Left hindlimb (tissue), 1 donor: ENCODE measurements around the gene EFHD2.
"Not testable (repeated sequence)": the region's sequence is repeated elsewhere in the genome, so short reads cannot be mapped to it uniquely, and the experiment has no call there.

Source experiments
- DNase-seq: peaks from one replicate; pipeline ENCODE4 v3.0.0-alpha.2; 2018

The EFHD2 gene

DNA sequence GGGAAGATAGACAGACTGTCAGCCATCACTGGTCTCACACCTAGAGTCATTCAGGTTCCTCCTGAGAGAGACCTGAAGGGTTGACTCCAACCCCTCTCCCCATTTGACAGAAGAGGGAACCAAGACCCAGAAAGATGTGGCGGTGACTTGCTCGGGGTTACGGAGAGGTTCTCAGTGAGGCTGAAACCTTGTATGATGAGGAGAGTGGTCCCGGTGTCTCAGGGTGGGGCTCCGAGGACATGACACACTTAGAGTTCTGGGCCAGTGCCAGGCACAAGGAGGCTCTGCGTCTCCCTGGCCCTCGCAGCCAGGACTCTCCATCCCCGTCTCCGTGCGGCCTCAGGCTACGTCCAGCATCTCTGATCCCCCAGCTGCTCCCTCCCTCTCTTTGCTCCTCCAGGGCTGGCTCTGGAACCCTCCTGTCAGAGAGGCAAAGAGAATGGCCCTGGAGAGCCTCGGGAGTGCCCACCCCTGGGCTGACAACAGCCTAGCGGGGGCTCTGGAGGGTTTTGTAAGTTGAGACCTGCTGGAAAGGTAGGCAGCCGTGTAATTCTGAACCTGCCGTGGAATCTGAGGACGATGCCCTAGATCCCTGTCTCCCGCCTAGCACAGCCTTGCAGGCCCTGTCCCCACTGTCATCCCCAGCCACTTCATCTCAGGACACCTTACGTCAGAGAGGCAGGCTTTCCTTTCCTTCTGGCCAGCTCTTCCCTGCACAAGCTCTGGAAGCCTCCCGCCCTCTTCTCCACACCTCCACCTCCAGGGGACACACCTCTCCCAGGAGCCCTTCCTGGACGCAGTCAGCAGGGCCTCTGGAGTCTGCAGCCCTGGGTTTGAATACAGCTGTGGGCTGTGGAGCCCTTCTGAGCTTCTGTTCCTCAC is 4.1 kb downstream of the EFHD2 start:
- no peak for DNase-seq

DNA sequence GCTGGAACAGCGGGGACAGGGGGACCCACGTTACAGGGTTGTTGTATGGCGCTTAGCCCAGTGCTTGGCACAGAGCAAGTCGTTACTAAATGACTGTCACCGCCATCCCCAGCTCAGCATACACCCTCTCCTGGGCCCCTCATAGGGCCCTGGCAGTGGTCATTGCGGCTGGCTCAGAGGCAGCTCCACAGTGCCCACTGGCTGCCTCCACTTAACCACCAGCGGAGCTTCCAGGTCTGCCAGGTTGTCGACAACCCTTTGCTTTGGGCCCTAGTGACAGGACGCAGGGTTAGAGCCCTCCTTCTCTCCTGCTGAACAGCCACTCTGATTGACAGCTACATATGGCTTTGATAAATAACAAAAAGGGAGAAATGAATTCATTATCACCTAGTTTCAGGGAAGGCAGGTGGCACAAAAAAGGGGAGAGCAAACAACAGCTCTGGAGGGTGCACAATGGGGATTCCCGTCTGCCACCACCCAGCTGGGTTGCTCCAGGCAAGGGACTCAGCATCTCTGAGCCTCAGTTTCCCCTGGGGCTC is 4.8 kb downstream of the EFHD2 start:
- no peak for DNase-seq

DNA sequence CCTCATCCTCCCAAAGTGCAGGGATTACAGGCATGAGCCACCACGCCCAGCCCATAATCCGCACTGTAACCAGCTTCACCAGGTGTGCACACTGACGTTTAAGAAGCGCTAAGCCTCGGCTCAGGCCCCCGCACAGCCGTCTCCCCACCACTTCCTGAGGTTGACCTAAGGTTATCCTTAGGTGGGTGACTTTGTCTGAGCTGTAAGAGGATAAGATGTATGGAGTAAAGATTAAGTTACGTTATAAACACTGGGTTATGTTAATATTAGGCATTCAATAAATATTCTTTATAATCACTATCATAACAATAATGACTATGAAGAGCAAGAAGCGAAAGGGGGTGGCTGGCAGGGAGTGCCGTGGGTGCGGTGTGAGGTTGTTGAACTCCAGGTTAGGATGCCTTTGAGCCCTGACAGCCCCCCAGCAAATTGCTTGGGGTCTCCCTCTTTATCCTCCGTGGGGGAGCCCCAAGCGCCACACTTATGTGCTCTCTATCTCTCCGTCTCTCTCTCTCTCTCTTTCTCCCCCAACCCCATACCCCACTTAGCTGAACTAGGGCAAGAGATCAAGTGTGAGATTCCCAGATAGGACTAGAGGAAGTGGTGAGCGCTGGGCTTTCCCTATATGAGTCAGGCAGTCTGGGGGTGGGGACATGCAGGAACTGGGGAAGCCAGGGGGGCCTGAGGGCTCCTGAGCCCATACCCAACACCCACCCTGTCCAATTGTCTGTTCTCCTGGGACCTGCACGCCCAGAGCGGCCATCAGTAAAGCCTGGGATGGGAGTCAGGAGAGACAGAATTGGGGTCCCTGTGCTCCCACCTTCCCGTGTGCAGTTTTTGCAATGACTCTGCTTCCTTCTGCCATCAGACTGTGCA is 7.6 kb downstream of the EFHD2 start:
- DNase-seq = no peak

DNA sequence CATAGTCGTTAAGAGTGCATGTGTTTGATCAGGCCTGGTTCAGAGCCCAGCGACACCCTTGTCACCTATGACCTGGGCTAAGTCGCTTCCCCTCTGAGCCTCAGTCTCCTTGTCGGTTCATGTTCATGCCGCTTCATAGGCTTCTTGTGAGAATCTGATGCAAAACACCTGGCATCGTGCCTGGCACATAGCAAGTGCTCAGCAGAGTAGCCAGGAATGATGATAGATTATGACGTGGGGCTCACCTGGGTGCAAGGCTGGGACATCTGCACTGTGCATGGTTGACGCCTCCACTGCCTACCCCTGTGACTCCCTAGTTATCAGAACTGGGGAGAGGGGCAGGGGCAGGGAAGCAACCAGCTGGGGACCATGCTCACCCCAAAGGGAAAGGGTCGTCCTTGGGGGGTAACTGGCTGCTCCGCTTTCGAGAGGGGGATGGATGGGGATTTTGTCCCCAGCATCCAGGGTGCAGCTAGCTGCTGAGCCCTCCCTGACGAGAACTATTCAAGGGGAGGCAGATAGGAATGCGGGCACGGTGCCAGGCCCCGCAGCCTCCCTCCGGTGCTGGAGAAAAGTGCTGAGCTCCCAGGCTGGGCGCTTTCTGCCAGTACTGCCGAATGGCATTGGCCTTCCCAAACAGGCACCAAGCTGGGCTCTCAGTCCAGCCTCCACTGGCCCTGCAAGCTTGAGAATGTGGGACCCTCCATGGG is 9.3 kb downstream of the EFHD2 start:
- no peak for DNase-seq

DNA sequence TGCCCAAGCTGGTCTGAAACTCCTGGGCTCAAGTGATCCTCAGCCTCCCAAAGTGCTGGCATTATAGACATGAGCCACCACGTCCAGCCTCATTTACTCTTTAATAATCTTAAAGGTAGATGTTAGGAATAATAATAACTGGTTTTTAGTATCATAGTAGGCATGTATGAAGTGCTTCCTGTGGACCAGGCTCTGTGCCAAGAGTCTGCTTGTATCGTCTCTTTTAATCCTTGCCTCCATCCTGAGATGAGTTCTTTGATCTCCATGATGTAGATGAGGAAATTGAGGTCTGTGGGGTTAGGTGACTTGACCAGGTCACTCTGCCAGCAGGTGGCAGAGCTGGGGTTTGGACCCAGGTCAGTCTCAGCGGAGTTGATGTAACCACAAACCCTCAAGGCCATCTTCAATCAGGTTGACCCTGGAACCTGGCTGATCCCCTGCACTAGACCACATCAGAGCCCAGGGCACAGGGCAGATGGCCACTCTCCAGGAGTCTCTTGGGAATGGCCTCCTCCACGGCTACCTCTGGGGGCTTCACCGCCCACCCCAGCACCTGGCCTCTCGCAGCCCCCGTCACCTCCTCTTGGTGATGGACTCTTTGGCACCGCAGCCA is 11.3 kb downstream of the EFHD2 start:
- DNase-seq = no peak

DNA sequence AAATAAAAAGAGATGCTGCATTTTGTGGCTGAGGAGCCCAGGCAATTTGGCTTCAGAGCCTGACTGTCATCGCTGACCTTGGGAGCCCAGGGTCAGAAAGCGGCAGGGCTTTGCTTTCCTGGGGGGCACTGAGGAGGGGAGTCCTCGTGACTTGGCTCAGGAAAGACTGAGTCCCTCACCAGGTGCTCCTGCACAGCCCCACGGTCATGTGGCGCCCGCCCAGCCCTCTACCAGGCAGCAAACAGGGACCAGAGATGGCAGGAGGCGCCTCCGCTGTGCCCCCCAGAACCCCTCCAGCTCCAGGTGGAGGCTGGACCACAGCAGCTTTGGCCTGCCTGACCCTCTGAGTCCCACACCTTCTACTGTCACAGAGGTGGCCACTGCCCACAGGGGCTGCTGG is 13.2 kb downstream of the EFHD2 start:
- no peak for DNase-seq

DNA sequence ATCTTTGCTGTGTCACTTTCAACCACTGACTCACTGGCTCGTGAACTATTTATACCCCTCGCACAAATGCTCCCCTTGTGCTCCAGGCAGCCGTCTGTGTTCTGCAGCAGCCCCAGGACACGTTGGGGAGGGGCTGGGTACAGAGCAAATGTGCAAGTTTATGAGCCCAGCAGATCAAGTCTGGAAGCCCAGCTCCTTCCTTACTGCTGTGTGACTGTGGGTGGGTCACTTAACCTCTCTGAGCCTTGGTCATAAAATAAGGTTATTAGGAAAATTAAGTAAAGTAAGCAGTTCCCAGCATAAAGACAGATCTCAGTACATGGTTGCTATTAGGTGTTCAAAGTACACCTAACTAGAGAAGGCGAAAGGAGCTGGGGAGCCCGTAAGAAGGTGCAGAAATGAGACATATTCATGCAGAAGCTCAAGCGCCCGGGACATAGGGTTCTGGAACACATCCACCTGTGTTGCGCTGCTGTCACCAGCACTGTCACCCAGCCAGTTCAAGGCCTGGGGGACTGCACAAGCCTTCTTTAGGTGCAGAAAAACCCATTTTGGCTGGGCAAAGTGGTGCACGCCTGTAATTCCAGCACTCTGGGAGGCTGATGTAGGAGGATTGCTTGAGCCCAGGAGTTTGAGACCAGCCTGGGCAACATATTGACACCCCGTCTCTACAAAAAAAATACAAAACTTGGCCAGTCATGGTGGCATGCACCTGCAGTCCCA is 13.8 kb downstream of the EFHD2 start:
- DNase-seq = no peak

DNA sequence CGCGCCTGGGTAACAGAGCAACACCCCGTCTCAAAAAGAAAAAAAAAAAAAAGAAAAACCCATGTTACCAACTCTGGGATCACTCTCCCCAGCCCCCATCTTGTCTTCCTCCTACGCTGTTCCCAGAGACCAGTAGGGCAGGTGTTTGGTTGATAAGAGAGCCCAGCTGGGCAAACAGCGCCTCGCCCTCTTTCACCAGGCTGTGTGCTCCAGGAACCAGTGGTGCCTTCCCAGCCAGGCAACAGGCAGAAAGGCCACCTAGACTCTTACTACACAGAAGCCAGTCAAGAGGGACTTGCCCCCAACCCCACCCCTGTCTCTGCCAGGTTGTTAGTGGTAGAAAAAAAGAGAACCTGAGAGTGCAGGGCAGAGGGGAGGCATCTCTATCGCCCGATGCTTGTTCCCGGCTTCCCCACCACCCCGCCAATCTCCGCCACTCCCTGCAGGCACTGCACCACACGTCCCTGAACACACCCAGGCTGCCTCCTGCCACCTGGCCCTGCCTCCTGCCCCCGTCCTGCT is 14.5 kb downstream of the EFHD2 start:
- DNase-seq = no peak

DNA sequence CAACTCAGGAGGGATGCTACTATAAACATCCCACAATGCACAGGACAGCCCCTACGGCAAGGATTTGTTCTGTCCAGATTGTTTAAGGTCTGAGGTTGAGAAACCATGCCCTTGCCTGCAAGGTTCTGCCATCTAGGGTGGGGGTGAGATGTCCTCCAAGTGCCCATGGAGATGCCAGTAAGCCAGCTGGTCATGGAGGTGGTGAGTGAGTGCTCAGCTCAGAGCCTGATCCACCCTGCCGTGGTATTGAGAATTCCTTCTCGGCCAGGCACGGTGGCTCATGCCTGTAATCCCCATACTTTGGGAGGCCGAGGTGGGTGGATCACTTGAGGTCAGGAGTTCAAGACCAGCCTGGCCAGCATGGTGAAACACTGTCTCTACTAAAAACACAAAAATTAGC is 15.3 kb downstream of the EFHD2 start:
- no peak for DNase-seq

DNA sequence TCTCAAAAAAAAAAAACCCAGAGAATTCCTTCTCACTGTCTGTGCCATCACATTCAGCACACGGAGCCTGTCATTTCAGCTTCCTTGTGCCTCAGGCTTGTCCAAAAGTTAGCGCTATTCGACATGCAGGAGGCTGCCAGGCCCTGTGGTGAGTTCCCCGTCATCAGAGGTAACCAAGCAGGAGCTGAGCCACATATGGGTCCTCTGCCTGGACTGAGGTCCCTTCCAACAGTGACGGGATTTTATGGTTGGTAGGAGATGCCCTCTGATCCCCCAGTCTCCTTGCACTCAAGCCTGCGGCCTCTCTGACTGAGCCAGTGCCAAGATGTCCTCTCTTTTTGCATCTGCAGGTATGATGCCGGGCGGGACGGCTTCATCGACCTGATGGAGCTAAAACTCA is 15.8 kb downstream of the EFHD2 start:
- DNase-seq = no peak

DNA sequence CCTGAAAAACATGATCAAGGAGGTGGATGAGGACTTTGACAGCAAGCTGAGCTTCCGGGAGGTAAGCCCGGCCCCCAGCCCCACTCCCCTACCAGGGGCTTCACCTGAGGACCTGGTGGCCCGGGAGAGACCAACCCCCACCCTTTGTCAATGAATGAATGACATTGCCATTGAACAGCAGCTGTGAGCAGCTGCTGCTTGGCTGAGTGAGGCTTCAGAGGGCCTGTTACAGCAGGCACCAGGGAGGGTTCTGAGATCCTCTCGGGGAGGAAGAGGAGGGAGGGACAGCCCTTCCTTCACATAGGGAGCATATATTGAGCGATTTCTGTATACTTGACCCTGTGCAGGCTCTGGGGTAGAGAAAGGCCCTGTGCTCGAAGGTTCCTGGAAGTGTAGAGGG is 16.3 kb downstream of the EFHD2 start:
- no peak for DNase-seq

DNA sequence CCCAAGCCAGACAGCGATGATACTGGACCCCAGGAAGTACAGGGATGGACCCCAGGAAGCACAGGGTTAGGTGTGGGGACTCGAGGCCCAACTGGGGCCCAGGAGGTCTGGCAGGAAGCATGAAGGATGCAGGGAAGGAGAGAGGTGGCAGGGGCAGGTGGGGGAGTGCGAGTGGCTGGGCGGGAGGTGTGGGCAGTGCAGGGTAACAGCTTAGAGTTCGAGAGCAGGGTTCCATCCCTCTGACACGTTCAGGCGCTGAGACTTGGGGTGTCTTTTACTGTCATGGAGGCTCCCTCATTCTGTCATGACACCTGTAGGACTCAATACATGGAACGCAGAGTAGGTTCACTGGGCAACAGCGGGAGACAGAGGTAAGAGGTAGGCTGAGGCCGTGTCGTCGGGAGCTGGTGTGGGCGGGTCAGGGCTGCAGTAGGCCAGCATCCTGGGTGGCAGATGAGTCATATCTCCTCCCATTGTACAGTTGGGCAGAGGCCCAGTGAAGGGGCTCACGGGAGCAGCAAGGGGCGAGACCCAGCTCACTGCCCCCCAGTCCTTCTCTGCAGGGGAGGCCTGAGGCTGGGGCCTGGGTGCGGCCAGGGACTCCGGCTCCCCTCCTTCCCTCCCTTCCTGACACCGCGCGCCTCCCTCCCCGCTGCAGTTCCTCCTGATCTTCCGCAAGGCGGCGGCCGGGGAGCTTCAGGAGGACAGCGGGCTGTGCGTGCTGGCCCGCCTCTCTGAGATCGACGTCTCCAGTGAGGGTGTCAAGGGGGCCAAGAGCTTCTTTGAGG is 17.0 kb downstream of the EFHD2 start:
- DNase-seq = peak; percentile 30

DNA sequence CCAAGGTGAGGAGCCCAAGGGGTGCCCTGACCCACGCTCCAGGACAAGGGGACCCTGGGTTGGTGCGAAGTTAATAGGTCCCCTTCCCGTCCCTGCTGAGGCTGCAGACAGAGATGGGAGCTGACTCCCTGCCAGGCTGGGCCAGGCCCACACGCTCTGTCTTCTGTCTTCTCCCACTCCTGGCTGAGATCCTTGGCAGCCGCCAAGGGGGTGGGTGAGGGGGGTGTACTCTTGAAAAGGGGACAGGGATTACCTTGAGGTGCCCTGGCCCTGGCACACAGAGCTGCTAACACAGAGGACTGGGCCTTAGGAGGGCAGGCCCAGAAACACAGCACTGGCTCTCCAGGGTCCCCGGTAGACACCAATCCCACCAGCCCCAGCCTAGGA is 17.6 kb downstream of the EFHD2 start:
- DNase-seq = peak; percentile 18

DNA sequence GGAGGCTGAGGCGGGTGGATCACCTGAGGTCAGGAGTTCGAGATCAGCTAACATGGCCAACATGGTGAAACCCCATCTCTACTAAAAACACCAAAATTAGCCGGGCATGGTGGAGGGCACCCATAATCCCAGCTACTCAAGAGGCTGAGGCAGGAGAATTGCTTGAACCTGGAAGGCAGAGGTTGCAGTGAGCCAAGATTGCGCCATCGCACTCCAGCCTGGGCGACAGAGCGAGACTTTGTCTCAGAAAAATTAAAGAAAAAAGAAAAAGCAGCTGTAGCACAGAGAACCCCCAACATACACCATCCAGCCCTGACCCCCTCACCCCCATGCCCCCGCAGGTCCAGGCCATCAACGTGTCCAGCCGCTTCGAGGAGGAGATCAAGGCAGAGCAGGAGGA is 18.6 kb downstream of the EFHD2 start:
- not testable (repeated sequence) for DNase-seq

DNA sequence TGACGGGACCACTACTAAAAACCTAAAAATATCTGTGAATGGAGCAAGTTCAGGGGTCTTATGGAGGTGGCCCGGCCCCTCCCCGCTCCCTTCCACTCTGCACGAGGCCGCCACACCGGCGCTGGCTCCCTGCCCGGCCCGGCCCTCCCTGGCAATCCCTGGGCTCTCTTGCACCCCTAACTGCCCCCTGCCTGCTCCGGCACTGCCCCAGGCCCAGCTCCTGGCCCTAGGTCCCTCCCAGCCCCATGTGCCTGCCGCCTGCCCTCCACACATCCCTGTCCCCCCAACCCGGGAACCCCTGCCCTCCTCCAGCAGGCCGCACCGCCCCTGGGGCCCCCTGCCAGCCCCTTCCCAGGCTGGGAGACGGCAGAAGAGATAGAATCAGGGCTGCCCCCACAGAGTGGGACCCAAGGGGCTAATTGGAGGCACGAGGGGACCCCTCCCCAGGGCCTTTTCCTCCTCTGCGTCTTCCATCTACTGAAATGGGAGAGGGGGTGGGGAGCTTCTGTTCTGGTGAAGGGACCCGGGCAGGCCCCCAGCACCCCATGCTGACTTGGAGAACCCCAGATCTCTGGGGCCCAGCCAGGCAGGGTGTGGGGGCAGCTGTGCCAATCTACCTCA is 19.2 kb downstream of the EFHD2 start:
- DNase-seq = peak; percentile 32

DNA sequence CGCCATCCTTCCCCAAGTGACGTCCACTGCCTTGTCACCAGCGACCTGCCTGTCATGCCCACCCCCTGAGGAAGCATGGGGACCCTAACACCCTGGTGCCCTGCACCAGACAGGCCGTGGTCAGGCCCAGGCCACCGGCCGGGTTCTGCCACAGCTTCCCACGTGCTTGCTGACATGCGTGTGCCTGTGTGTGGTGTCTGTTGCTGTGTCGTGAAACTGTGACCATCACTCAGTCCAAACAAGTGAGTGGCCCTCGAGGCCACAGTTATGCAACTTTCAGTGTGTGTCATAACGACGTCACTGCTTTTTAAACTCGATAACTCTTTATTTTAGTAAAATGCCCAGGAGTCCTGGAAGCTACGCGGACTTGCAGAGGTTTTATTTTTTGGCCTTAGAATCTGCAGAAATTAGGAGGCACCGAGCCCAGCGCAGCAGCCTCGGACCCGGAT is 20.0 kb downstream of the EFHD2 start:
- DNase-seq = peak; percentile 28

DNA sequence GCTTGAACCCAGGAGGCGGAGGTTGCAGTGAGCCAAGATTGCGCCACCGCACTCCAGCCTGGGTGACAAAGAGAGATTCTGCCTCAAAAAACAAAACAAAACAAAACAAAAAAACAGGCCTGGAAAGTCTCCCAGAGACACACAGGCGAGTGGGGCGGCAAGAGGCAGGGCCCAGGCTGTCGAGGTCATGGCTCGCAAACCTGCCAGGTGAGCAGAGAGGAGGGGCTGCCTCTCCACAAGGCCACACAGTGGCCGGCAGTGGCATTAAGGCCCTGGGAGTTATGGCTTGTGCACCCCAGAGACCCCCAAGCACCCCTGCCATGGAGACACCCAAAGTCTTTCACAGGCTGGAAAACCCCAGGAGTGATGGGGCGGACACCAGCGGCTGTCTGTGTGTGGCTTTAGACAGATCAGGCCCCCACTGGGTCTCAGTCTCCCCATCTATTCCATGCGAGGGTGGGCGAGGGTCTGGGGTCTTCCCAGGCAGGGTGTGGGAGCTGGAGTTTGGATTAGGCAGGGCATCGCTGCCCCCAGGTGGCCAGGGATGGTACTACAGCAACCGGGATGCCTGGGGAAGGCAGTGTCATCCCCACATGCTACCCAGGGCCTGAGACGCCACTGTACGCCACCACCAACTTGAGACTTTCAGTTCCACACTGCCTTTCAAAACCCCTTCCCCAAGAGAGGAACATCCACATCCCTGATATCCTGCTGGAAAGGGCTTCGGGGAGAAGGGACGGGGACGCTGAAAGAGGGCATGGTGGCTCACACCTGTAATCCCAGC is 21.3 kb downstream of the EFHD2 start:
- peak; percentile 74 for DNase-seq

DNA sequence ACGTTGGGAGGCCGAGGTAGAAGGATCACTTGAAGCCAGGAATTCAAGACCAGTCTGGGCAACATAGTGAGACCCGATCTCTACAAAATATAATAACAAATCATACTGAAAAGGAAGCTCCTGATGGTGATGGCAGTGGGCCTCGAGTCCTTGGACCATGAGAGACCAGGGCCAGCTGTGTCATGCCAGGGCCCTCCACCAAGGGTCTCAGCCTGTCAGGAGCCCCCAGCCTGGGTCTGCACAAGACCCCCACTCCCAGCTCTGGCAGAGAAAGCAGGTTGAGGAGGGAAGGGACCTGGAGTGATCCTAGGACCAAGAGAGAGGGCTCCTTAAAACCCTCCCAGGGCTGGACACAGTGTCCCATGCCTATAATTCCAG is 21.9 kb downstream of the EFHD2 start:
- DNase-seq = no peak

DNA sequence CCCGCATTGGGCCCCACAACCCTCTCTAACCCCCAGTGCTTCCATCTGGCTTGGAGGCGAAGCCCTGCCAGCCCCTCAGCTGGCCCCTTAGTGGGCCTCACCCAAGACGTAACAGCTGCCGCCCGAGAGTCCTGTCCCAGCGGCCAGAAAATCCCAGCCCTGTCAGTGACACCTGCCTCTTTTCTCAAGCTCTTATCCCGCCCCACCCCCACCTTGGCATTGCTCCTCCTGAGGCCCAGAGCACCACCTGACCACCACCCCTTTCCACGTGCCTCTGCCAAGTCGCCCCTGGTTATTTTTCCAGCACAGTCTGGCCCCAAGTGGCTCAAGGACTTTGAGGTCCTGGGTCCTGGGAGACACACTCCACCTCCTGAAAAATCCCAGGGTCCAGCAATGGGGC is 22.6 kb downstream of the EFHD2 start:
- peak; percentile 71 for DNase-seq
